HG03460 (cell line): ENCODE results near the gene DCTD.

ENCODE experiments used
- ATAC-seq: cut with Tn5 transposase; IDR thresholded peaks from one replicate; pipeline ENCODE4 v1.9.1; 2021; ENCODE audit not compliant: unreplicated experiment

The DCTD gene

DNA sequence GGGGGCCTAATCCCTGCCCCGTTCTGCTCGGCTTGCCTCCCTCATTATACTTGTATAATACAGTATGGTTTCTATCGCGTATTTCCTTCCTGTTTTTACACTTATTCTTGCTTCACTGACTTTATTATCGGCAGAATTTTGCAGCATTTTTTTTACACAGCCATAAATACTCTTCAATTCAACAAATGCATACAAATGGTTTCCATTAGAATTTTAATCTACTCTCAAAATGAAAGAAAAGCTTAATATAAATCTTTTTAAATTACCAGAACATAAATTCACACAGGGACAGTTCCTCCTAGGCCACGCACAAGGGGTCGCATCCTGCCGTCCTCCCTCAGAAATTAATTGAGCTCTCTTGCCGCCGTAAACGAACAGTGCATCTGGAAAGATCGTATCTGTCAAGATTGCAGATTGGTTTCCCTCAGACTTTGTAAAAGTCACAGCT, 42.9 kb downstream of the DCTD start:
- no peak for ATAC-seq

DNA sequence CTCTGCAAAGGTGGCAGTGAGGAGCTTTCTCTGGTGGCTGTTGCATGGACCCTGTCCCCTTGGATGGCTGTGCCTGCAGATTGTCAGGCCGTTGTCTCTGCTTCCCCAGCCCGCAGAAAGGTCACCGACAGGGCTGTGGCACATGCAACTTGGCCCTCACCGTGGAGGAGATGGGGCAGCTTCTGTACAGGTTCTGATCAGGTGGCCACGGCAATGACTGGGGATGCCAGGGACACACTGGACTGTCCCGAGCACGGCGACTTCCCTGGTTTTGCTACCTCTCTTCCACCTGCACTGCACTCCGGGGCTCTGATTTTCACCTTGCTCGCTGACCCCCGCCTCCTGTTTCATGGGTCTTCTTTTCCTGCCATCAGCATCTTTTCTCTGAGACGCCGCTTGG, 43.5 kb downstream of the DCTD start:
- no peak for ATAC-seq

DNA sequence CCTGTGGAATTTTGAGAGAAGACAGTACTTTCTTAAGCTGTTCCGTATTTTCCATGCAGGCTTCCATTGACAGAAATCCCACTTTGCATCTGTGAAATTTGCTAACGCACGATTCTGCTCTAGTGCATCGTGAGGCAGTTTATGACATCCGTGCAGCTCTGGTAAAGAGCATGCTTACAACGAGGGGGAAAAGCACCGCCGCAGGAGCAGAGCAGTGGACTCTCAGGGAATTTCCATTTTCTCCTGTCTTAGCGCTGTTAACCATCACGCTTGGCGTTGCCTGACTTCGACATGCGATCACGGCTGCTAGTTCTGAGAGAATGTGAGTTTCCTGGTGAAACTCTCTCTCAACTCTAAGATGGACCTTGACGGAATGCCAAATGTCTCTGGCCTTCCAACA, 43.9 kb downstream of the DCTD start:
- no peak for ATAC-seq

DNA sequence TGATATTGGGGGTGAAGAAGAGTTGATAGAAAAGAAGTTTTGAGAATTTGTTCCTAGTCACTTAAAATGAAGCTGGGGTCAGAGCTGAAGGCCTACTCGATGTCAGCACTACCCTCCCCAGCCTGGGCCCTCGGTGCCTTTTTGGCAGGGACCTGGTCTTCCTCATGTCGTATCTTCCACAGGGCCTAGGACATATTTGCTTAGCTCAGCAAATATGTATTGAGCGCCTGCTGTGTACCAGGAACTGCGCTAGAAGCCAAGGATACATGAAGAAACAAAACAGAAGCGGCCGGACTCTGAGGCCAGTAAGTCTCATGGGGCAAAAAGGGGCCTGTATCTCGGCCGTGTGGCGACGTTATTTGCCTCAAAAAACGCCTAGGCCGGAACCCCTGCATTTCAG, 44.3 kb downstream of the DCTD start:
- no peak for ATAC-seq

DNA sequence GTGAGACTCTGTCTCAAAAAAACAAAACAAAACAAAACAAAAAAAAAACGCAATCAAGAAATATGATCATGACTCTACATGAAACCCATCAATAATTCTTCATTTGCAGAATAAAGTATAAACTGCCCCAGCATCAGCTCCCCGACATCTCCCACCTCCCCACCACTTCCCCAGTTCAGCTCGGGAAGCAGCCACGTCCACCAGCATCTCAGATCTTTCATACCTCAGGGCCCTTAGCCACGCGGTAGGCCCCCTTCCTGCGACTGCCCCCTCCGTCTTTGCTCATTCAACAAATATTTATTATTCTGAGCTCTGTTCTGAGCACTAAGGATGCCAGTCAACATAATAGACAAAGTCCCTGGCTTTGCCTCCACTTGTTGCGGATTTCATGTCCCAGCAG, 45.6 kb downstream of the DCTD start:
- ATAC-seq: no peak

DNA sequence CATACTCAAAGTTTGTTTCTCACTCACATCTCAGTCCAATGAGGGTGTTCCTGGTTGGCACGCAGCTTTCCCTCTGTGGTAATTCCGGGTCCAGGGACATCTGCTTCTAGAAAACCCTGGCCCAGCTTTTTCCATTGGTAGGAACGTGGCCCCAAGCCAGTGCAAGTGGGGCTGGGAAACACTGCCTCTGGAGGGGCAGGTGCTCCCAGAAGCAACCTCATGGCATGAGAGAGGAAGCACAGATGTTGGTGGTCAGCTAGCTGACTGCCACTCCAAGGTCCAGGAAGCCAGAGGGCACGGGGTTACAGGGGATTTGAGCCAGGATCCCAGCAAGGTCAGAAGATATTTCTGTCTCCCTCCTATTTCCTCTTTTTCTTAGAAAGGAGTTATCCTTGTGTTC, 47.5 kb downstream of the DCTD start:
- no peak for ATAC-seq

DNA sequence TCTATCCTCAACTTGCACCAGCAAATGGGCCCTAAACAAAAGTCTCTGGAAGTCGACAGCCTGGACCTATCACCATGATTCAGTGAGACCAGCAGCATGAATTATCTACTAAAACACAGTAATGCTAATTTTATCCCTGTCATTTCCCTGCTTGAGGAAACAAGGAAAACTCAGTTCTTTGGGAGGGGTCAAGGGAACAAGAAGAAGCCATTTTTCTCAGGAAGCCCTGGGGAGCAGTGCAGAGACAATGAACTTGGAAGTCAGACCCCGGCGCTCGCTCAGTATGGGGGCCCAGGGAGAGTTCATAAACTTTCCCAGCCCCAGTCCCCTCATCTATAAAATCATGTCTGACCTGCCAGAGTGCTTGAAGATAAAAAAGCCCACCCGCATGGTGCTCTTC, 50.4 kb downstream of the DCTD start:
- no peak for ATAC-seq

DNA sequence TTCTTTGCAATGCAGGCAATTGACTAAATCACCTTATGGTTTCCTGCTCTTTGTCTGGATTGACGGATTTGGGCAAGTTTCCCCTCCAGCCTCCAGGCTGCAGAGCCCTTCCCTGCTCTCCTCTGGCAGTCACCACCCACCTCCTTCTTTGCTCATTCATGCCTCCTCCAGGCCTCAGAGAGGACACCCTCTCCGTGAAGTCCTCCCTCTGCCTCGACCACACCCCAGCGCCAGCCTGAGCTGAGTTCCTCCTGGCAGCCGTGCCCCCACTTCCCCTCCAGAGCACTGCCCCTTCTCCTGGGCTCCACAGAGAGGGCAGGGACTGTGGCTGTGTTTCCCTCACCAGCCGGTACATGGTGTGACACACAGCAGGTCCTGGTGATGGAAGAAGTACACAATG, 53.7 kb downstream of the DCTD start:
- ATAC-seq: no peak

DNA sequence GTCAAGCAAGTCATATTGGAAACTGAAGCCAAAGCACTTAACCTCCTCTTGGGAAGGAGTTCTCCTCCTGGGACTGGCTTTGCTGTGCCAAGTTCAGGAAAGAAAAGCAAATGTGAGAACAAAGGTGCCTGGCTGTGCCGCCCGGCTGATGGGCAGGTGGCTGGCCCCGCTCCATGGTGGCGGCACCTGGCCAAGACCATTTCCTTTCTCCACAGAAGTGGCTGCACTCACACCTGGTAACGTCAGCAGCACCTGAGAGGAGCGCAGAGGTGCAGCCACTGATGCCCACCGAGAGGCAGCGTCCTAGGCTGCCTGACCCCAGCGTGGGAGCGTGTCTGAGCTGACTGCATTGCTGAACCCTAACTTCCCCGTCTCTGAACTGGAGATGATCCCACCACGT, 54.3 kb downstream of the DCTD start:
- ATAC-seq: no peak

DNA sequence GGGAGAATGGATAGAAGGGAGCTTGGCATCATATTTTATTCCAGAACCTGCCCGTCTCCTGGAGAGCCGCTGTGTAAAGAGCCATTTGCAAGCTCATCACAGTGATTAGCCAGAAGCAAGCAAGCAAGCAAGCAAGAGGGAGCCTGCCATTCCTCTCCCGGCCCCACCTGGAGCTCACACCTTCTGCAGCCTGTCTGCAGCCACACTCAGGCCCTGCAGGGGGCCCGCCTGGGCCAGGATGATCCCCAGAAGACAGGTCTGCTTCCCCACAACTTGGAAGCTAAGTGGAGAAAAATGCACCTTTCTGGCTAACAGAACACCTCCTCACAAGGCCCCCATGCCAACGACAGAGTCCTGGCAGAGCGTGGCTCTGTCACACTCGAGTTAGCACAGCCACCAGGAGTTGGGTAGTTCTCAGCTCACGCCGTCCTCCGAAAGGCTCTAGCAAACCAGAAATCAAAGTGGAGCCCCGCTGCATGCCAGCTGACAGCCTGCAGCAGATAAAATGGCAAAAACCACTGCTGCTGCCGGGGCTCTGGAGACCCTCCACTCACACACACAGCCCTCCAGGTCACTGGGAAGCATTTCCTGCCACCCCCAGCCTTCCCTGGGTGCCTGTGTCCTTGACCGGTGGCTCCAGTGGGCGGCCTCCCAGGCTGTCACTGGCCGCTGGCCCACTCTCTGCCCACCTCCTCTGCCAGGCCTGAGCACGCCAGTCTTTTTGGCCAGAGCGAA, 54.9 kb downstream of the DCTD start:
- ATAC-seq: no peak

DNA sequence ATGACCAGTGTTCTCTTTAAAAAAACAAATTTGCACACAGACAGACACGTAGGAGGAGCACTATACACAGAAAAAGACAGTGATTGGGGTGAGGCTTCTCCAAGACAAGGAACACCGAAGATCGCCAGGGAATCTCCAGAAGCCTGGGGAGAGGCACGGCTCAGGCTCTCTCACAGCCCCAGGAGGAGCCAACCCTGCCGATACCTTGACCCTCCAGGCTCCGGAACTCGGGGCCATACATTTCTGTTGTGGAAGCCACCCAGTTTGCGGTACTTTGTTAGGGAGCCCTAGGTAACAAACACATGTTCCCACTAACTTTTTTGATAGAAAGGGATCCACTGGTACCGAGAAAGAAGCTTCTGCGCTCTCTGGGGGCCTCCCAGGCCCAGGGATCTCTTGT, 55.8 kb downstream of the DCTD start:
- ATAC-seq: no peak

DNA sequence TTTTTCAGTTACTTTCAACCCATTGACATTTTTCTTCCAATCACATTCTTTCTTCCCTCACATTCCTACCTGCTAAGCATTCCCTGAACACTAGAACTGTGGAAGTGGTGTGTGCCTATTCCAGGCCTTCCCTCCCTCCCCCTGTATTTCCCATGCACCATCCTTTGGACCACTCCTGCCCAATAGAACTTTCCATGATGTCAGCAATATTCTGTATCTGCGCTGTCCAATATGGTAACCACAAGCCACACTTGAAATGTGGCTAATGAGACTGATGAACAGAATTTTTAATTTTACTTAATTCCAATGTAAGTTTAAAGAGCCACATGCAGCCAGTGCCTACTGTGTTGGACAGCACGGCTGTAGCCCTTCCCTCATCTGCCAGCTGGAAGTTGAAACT, 57.5 kb downstream of the DCTD start:
- ATAC-seq: no peak

DNA sequence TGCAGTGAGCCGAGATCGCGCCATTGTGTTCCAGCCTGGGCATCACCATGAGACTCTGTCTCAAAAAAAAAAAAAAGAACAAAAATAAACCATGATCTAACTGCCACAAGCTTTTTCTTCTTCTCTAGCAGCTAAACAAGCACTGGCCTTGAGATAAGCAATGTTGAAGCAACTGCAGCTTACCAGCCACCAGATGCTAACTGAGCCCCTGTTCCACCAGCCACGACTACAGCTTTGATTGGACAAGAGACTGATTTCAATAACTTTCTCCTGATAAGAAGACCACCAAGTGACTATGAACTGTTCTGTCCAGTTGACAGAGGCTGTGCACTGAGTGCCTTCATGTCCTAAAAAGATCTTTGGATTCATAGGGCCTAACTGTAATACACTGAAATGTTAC, 58.5 kb downstream of the DCTD start:
- no peak for ATAC-seq

DNA sequence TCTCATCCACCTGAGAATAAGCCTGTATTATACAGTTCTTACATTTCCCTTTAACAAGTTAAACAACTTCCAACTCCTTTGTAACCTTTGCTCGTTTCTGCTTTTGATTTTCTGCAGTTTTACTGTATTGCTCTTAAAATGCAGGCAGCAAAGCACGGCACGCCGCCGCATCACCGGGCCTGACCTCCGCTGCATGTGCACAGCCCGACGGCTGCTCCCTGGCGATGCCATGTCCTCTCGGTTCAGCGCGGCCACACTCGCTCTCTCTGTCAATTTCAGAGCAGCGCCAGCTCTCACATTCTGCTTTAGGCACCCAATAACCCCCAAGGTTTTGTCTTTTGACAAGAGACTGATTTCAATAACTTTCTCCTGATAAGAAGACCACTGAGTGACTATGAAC, 60.3 kb downstream of the DCTD start:
- ATAC-seq: no peak

DNA sequence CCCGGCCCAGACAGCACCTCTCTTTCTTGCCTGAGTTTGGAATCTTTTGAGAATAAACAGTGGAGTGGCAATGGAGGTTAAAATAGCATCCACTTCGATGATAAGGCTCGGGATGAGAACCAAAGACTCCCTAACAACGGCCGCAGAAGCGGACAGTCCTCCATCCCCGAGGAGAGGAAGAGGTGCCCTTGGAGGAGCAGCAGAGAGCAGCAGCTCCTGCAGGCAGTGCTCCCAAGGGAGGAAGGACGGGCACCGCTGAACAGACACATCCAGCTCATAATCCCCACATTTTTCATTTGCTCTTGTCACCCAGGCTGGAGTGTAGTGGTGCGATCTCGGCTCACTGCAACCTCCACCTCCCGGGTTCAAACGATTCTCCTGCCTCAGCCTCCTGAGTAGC, 61.3 kb downstream of the DCTD start:
- ATAC-seq: no peak

DNA sequence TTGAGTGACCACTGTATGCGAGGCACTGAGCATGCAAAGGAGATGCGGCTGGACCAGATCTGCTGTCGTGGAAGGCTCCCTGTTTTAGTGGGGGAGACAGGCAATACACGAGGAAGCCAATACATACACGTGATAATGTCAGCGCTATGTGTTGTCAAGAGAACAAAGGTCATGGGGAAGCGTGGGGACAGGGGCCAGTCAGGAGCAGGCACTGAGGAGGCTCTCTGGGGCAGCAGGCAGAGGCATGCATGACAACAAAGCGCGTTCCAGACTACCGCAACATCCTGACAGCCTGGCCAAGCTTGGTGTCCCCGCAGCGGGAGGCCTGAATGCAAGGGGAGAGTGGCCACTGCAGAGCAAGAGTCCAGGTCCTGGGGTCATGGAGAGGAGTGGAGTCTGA, 61.9 kb downstream of the DCTD start:
- ATAC-seq: no peak

DNA sequence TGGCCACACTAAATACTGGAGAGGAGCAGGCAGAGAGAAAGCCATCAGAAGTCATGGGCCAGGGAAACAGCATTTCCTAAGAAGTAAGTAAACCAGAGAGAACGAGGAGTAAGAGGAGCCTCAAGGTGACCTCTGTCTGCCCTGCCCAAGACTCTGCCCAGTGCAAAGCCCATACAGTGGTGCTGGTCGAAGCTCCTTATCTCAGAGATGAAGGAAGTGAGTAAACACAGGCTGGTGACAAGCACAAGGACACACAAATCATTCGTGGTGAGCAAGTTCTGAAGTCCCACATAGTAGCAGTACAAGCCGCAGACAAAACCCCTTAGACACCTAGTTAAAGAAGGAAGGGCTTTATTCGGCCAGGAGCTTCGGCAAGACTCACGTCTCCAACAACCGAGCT, 62.7 kb downstream of the DCTD start:
- ATAC-seq: no peak

DNA sequence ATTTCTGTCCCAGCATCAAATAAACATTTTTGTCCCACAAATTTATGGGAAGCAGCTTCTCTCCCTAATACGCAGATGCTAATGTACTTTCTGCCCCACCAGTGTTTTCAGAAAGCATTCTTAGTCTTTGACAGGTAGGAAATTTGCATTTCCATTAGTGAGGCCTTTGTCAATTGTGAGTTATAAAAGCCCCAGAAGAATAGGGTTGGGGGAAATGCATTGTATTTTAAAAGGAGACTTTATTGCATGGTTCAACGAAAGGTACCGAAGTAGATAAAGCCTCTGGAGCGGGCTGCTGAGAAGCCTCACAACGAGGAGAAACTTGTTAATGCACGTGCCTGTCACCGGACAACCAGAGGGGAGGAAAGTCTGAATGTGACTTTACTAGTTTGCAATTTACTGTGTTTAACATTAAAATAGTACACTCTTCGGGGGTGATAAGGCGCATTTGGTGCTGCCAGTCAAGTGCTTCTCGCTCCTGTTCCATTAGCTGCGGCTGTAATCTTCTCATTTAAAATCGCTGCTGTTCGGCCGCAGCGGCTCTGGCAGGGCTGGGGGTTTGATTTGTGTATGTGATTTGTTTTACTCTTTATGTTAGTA, 63.4 kb downstream of the DCTD start:
- no peak for ATAC-seq

DNA sequence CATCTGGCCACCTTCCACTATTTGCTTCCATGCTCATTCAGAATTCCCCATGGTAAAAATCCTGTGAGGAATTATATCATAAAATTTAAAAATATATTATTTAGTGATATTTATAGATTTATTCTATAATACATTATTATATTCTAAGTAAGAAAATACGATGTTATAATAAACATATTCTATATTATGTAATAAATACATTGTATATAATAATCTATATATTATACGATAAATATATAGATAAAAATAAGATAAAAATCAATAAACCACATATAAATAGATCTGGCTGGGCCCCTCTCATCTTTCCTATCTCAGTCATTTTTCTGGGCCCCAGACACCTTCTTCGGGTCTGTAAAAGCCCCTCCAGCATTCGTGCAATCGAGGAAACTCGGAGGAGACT, 68.5 kb downstream of the DCTD start:
- no peak for ATAC-seq

DNA sequence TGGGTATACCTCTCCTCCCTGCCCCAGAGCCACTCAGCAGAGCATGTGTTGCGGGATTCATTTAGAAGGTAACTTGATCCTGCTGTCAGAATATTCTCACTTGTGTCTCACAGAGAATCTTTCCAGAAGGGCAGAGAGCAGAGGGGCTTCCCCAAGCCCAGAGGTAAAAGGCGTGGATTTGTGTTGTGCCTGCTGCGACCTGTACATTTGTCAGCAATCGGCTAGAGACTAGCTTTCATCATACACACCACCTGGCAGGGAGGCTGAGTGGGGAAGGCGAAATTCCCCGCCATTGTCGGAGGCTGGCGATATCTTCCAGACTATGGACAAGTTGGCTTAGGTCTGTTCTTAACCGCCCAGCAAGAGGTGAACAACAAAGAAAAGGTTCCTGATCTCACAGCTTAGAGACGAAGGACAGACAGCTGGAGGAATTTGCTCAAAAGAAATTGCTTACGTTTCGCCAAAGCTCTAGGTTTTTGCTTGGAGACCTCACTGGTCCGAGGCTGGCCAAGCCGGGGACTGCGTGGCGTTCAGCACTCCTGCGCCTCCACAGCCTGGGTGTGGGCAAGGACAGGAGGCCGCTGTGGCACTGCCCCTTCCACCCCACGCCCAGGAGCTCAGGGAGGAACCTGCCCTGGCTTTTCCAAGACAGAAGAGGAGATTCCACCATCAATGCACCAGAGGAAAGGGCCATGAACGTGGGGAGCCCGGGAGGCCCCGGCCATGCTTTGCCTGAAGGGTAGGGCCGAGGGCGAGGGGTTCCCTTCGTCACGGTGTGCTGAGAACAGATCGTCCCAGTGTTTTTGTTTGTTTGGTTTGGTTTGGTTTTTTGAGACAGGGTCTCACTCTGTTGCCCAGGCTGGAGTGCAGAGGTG, 69.4 kb downstream of the DCTD start:
- no peak for ATAC-seq

DNA sequence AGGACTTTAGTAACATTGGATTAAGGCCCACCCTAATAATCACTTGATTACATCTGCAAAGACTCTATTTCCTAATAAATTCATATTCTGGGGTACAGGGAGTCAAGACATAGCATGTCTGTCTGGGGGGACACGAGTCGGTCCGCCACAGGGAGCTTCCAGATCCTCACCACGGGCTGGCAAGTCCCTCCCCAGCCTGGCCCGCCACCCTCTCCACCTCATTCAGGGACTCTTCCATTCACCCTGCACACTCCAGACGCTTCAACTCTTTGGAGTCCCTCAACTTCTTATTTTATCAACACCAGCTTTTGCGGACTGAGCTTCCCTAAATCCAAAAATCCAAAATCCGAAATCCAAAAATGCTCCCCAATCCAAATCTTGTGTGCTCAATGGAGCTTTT, 71.2 kb downstream of the DCTD start:
- no peak for ATAC-seq

DNA sequence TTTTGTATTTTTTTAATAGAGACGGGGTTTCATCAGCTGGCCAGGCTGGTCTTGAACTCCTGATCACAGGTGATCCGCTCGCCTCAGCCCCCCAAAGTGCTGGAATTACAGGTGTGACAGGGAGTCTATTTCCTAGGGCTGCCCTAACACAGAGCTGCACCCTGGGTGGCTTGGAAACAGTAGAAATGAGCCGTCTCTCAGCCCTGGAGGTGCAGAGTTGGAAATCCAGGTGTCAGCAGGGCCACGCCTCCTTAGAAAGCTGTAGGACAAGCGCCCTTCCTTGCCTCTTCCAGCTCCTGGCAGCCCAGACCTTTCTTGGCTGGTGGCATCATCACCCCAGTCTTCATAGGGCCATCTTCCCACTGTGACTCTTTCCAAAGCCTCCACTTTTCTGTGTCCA, 71.6 kb downstream of the DCTD start:
- no peak for ATAC-seq
